Lung (tissue), 12 donors: ENCODE data around the gene MAST4. TPM values are rescaled to one million over a fixed set of nuclear protein-coding genes. Genes with fewer than 3 reads are reported as not detected.

Source experiments
- ATAC-seq: fragments of 200-7000 bp; cut with Tn5 transposase; one replicate; pipeline ENCODE4 v1.9.1; 2020; ENCODE audit warnings: moderate number of reproducible peaks; ENCODE audit not compliant: insufficient read depth, low FRiP score
- DNase-seq, 3 donors: peaks; one replicate each; pipeline ENCODE4 v3.0.0-alpha.2; 2013 to 2017
- H3K27ac ChIP-seq, 2 donors: one replicate each; pipeline ENCODE4 v1.5.1; 2013; ENCODE audit warnings: mild to moderate bottlenecking in 2 of 2, moderate library complexity in 2 of 2, control low read depth in 1 of 2, inconsistent platforms in 1 of 2, low read depth in 1 of 2, low read length in 1 of 2
- H3K27me3 ChIP-seq, 3 donors: one replicate each; pipeline ENCODE4 v1.5.1; 2013; ENCODE audit warnings: low read length in 2 of 3; ENCODE audit not compliant: control insufficient read depth in 3 of 3, insufficient read depth in 3 of 3
- H3K36me3 ChIP-seq, 4 donors: one replicate each; pipeline ENCODE4 v1.5.1; 2013; ENCODE audit warnings: low read length in 4 of 4, mild to moderate bottlenecking in 1 of 4, moderate library complexity in 1 of 4; ENCODE audit not compliant: control insufficient read depth in 4 of 4, insufficient read depth in 4 of 4
- H3K4me1 ChIP-seq, 5 donors: one replicate each; pipeline ENCODE4 v1.5.1; 2013; ENCODE audit warnings: low read length in 5 of 5, mild to moderate bottlenecking in 2 of 5, moderate library complexity in 1 of 5; ENCODE audit not compliant: control insufficient read depth in 5 of 5, insufficient read depth in 5 of 5
- H3K4me3 ChIP-seq: one replicate; pipeline ENCODE4 v1.5.1; 2013; ENCODE audit warnings: mild to moderate bottlenecking, control low read depth, moderate library complexity
- H3K9ac ChIP-seq, 2 donors: one replicate each; pipeline ENCODE4 v1.5.1; 2013; ENCODE audit warnings: low read length in 2 of 2, control low read depth in 1 of 2; ENCODE audit not compliant: insufficient read depth in 1 of 2
- H3K9me3 ChIP-seq, 4 donors: one replicate each; pipeline ENCODE4 v1.5.1; 2013; ENCODE audit warnings: low read length in 3 of 4, mild to moderate bottlenecking in 1 of 4, moderate library complexity in 1 of 4; ENCODE audit not compliant: control insufficient read depth in 4 of 4, insufficient read depth in 3 of 4
- CTCF ChIP-seq: IDR thresholded peaks from 2 replicates; pipeline ENCODE4 v1.5.1; 2012; ENCODE audit warnings: mild to moderate bottlenecking; ENCODE audit errors: control extremely low read depth, extremely low read depth
- WGBS, 2 donors: extraction: QIAGEN DNeasy Blood & Tissue Kit; methylation state at CpG; one replicate each; pipeline ENCODE4 v1.1.7; 2013; 5-methylcytosine and 5-hydroxymethylcytosine counted together
- polyA plus RNA-seq, 2 donors: library from polyadenylated mRNA; stranded (reverse); fragments of 200-250 nt; gene quantifications; one replicate each; pipeline ENCODE4 v1.2.1, GENCODE V29; 2013
- total RNA-seq, 2 donors: library from RNA; depleted of rRNA in 1 of 2; stranded (reverse); fragments of >200 nt in 1 of 2; gene quantifications; one replicate each; pipeline ENCODE4 v1.2.1, GENCODE V29; 2014 to 2021
- donor health status: control.
- donor health status: control.
- donor health status: Bipolar disorder and iron deficiency.
- donor health status: healthy.
- donor health status: DM: yes; HTN: yes; CAD: no.

The MAST4 gene
- total and polyA plus RNA-seq, 4 donors: 13.9 to 153 (median 46.2) TPM

- peak in 1 of 3 donors; percentile 42 for DNase-seq
- ATAC-seq: no peak
- Histone ChIP-seq H3K27ac (no peak overlapping the region), H3K9me3 (no peaks in the 10 kb centered on the region), H3K36me3 (peaks cover 0 to 8% (median 0%) of the 10 kb centered on the region in 4 donors), H3K9ac (no peak overlapping the region), H3K4me1 (peaks cover 3 to 47% (median 7%) of the 10 kb centered on the region in 5 donors), H3K4me3 (no peak overlapping the region), H3K27me3 (no peaks in the 10 kb centered on the region)
- 77 to 81% methylated on average over 3 of the region's 3 CpGs for WGBS, 2 donors
- TF ChIP-seq CTCF: no peak
Observed at GRCh38 chr5:67063055-67063454, 466.9 kb downstream of the MAST4 start.

GRCh38 chr5:67063791-67064190 lies 467.6 kb downstream of the MAST4 start:
- no peak for ATAC-seq
- TF ChIP-seq CTCF: no peak
- no peak for DNase-seq
- Histone ChIP-seq H3K36me3 (peaks cover 0 to 8% (median 0%) of the 10 kb centered on the region in 4 donors), H3K27ac (peak overlapping the region; percentile 4 to 69), H3K9me3 (no peaks in the 10 kb centered on the region), H3K4me1 (peaks cover 2 to 49% (median 7%) of the 10 kb centered on the region in 5 donors), H3K9ac (no peak overlapping the region), H3K27me3 (no peaks in the 10 kb centered on the region), H3K4me3 (no peak overlapping the region)
- WGBS, 2 donors: 95 to 96% methylated on average over 3 of the region's 3 CpGs

- no peak overlapping the region for H3K4me3 ChIP-seq
- 77 to 83% methylated on average over 4 of the region's 4 CpGs for WGBS, 2 donors
- no peak for ATAC-seq
Observed at GRCh38 chr5:67065237-67065636, 469.0 kb downstream of the MAST4 start.

More at GRCh38 chr5:67065237-67065636, 469.0 kb downstream of the MAST4 start:
- Histone ChIP-seq H3K4me1 (peaks cover 0 to 47% (median 4%) of the 10 kb centered on the region in 5 donors), H3K27ac (no peak overlapping the region), H3K27me3 (no peaks in the 10 kb centered on the region), H3K36me3 (peaks cover 0 to 8% (median under 1%) of the 10 kb centered on the region in 4 donors), H3K9me3 (no peaks in the 10 kb centered on the region), H3K9ac (no peak overlapping the region)
- DNase-seq: no peak
- TF ChIP-seq CTCF: no peak
